H9 (cell line): ENCODE measurements around the gene P2RY14. TPM values are rescaled to one million over a fixed set of nuclear protein-coding genes. Genes with fewer than 3 reads are reported as not detected.

Experiments used
- DNase-seq: peaks from one replicate; pipeline ENCODE4 v3.0.0-alpha.2; 2017
- H2AFZ ChIP-seq: one replicate; pipeline ENCODE4 v1.6.1; 2013; ENCODE audit warnings: mild to moderate bottlenecking, low read length, control low read depth, moderate library complexity
- H2AK5ac ChIP-seq: 2 replicates; pipeline ENCODE4 v1.6.1; 2013; ENCODE audit warnings: low read length, control low read depth, mixed read lengths; ENCODE audit not compliant: insufficient read length
- H2BK120ac ChIP-seq: one replicate; pipeline ENCODE4 v1.6.1; 2013; ENCODE audit warnings: low read depth, mild to moderate bottlenecking, low read length, control low read depth, inconsistent platforms; ENCODE audit not compliant: poor library complexity, severe bottlenecking
- H2BK12ac ChIP-seq: 2 replicates; pipeline ENCODE4 v1.6.1; 2013; ENCODE audit warnings: low read length, control low read depth, mixed read lengths, low read depth; ENCODE audit not compliant: insufficient read length
- H2BK15ac ChIP-seq: 2 replicates; pipeline ENCODE4 v1.6.1; 2013; ENCODE audit warnings: low read depth, low read length, control low read depth
- H2BK20ac ChIP-seq: one replicate; pipeline ENCODE4 v1.6.1; 2013; ENCODE audit warnings: low read depth, mild to moderate bottlenecking, low read length, control low read depth, inconsistent platforms; ENCODE audit not compliant: poor library complexity, severe bottlenecking
- H2BK5ac ChIP-seq: 2 replicates; pipeline ENCODE4 v1.6.1; 2013; ENCODE audit warnings: low read length, control low read depth, mixed read lengths; ENCODE audit not compliant: insufficient read length
- H3K14ac ChIP-seq: 2 replicates; pipeline ENCODE4 v1.6.1; 2013; ENCODE audit warnings: low read length, control low read depth; ENCODE audit not compliant: insufficient read depth
- H3K18ac ChIP-seq: 2 replicates; pipeline ENCODE4 v1.6.1; 2013; ENCODE audit warnings: low read depth, mild to moderate bottlenecking, mixed read lengths, low read length, control low read depth; ENCODE audit not compliant: insufficient read length
- H3K23ac ChIP-seq: 2 replicates; pipeline ENCODE4 v1.6.1; 2013; ENCODE audit warnings: low read length, control low read depth, mixed read lengths, low read depth; ENCODE audit not compliant: insufficient read length
- H3K23me2 ChIP-seq: 2 replicates; pipeline ENCODE4 v1.6.1; 2013; ENCODE audit warnings: low read depth, mild to moderate bottlenecking, mixed read lengths, low read length, control low read depth; ENCODE audit not compliant: insufficient read length, poor library complexity, severe bottlenecking
- H3K27ac ChIP-seq: 2 replicates; pipeline ENCODE4 v1.5.1; 2013; ENCODE audit warnings: low read length, control low read depth, mixed read lengths, low read depth; ENCODE audit not compliant: insufficient read length
- H3K27me3 ChIP-seq: 2 replicates; pipeline ENCODE4 v1.6.1; 2013; ENCODE audit warnings: low read length, control low read depth, inconsistent platforms; ENCODE audit not compliant: insufficient read depth
- H3K4ac ChIP-seq: 2 replicates; pipeline ENCODE4 v1.6.1; 2013; ENCODE audit warnings: low read depth, mild to moderate bottlenecking, control low read depth, inconsistent platforms, low read length, moderate library complexity
- H3K4me1 ChIP-seq: 2 replicates; pipeline ENCODE4 v1.6.1; 2013; ENCODE audit warnings: low read length, control low read depth, inconsistent platforms; ENCODE audit not compliant: insufficient read depth
- H3K4me2 ChIP-seq: 2 replicates; pipeline ENCODE4 v1.6.1; 2013; ENCODE audit warnings: low read length, control low read depth, mixed read lengths; ENCODE audit not compliant: insufficient read length, insufficient read depth
- H3K56ac ChIP-seq: 2 replicates; pipeline ENCODE4 v1.6.1; 2013; ENCODE audit warnings: low read depth, mild to moderate bottlenecking, mixed read lengths, low read length, control low read depth; ENCODE audit not compliant: insufficient read length
- H3K79me1 ChIP-seq: 2 replicates; pipeline ENCODE4 v1.6.1; 2013; ENCODE audit warnings: low read depth, mild to moderate bottlenecking, moderate library complexity, low read length, control low read depth, inconsistent platforms; ENCODE audit not compliant: insufficient read depth, poor library complexity, severe bottlenecking
- H3K79me2 ChIP-seq: 2 replicates; pipeline ENCODE4 v1.6.1; 2013; ENCODE audit warnings: low read length, control low read depth, inconsistent platforms; ENCODE audit not compliant: insufficient read depth
- H3K9ac ChIP-seq: 2 replicates; pipeline ENCODE4 v1.6.1; 2013; ENCODE audit warnings: low read length, control low read depth, mixed read lengths; ENCODE audit not compliant: insufficient read length; ENCODE audit errors: extremely low read depth
- H3K9me3 ChIP-seq: one replicate; pipeline ENCODE4 v1.6.1; 2013; ENCODE audit warnings: low read depth, low read length, inconsistent platforms; ENCODE audit not compliant: control insufficient read depth
- H3T11ph ChIP-seq: one replicate; pipeline ENCODE4 v1.6.1; 2013; ENCODE audit warnings: mild to moderate bottlenecking, low read length, control low read depth, inconsistent platforms
- H4K20me1 ChIP-seq: one replicate; pipeline ENCODE4 v1.6.1; 2013; ENCODE audit not compliant: control insufficient read depth, insufficient read length, insufficient read depth
- H4K5ac ChIP-seq: 2 replicates; pipeline ENCODE4 v1.6.1; 2013; ENCODE audit warnings: low read depth, mild to moderate bottlenecking, mixed read lengths, low read length, control low read depth; ENCODE audit not compliant: insufficient read length
- H4K8ac ChIP-seq: replicated peaks from 2 replicates; pipeline ENCODE4 v1.6.1; 2013; ENCODE audit warnings: low read length, control low read depth, mixed read lengths, low read depth; ENCODE audit not compliant: insufficient read length
- H4K91ac ChIP-seq: 2 replicates; pipeline ENCODE4 v1.6.1; 2013; ENCODE audit warnings: low read depth, mild to moderate bottlenecking, moderate library complexity, mixed read lengths, low read length, control low read depth; ENCODE audit not compliant: insufficient read length
- H3K27ac Mint-ChIP-seq, 3 experiments: 2 replicates in 2 of 3; 3 replicates in 1 of 3; pipeline ENCODE4 v1.8.0; 2020 to 2021; ENCODE audit warnings: mixed read lengths in 3 of 3, mild to moderate bottlenecking in 1 of 3, moderate library complexity in 1 of 3
- H3K27me3 Mint-ChIP-seq: 2 replicates; pipeline ENCODE4 v1.8.0; 2021; ENCODE audit warnings: low read depth, mild to moderate bottlenecking, moderate library complexity, mixed read lengths
- H3K36me3 Mint-ChIP-seq, 3 experiments: 2 replicates in 2 of 3; 3 replicates in 1 of 3; pipeline ENCODE4 v1.8.0; 2020 to 2021; ENCODE audit warnings: low read depth in 3 of 3, mixed read lengths in 3 of 3; ENCODE audit not compliant: insufficient read depth in 1 of 3
- H3K4me1 Mint-ChIP-seq, 2 experiments: 2 replicates each; pipeline ENCODE4 v1.8.0; 2020; ENCODE audit warnings: mixed read lengths in 2 of 2
- H3K4me3 Mint-ChIP-seq, 2 experiments: 2 replicates in 1 of 2; 3 replicates in 1 of 2; pipeline ENCODE4 v1.8.0; 2020 to 2021; ENCODE audit warnings: mild to moderate bottlenecking in 2 of 2, mixed read lengths in 2 of 2, moderate library complexity in 1 of 2
- H3K9me3 Mint-ChIP-seq, 2 experiments: 2 replicates in 1 of 2; 3 replicates in 1 of 2; pipeline ENCODE4 v1.8.0; 2020; ENCODE audit warnings: mild to moderate bottlenecking in 2 of 2, mixed read lengths in 2 of 2, moderate library complexity in 1 of 2
- CTCF ChIP-seq: fragments of 200-600 bp; sonication (generic); conservative IDR thresholded peaks from 3 replicates; pipeline ENCODE4 v1.8.0; 2021; ENCODE audit warnings: antibody characterized with exemption, mild to moderate bottlenecking
- WGBS: extraction: QIAGEN DNeasy Blood & Tissue Kit; methylation state at CpG from one replicate; pipeline ENCODE4 v1.1.7; 2013; ENCODE audit warnings: missing lambda C conversion rate, low lambda C conversion rate, mixed read lengths; ENCODE audit not compliant: insufficient read length; ENCODE audit errors: extremely low coverage; 5-methylcytosine and 5-hydroxymethylcytosine counted together
- total RNA-seq: library from RNA; stranded (reverse); gene quantifications from 2 replicates; pipeline ENCODE4 v1.2.1, GENCODE V29; 2021

The P2RY14 gene
- total RNA-seq, 1 experiment from 2014 or later = not detected

- H3K4ac ChIP-seq = no peak within 1 kb of the TSS
- H4K5ac ChIP-seq = no peak within 1 kb of the TSS
- H2BK120ac ChIP-seq = no peak within 1 kb of the TSS
- no peaks in the 10 kb centered on the region for H3K79me2 ChIP-seq
- no peaks in the 10 kb centered on the region for H3K27me3 ChIP-seq
- H4K91ac ChIP-seq = no peak within 1 kb of the TSS
- Mint-ChIP-seq H3K27me3 (no peaks in the 10 kb centered on the region), H3K9me3 (no peaks in the 10 kb centered on the region), H3K27ac (peak within 1 kb of the TSS; percentile 68 to 96 (median 93)), H3K4me1 (peaks cover 42 to 43% of the 10 kb centered on the region in 2 experiments), H3K4me3 (no peak within 1 kb of the TSS), H3K36me3 (no peaks in the 10 kb centered on the region)
- no peak within 1 kb of the TSS for H2BK5ac ChIP-seq
- H2BK12ac ChIP-seq = no peak within 1 kb of the TSS
- H2BK20ac ChIP-seq = no peak within 1 kb of the TSS
- H3K27ac ChIP-seq = no peak within 1 kb of the TSS
- no peak for TF ChIP-seq CTCF
- H3K23ac ChIP-seq = no peak within 1 kb of the TSS
- no peak within 1 kb of the TSS for H3K14ac ChIP-seq
- H3K4me2 ChIP-seq = no peak within 1 kb of the TSS
- no peaks in the 10 kb centered on the region for H3K9me3 ChIP-seq
- no peak within 1 kb of the TSS for H3K56ac ChIP-seq
- H3K79me1 ChIP-seq = no peaks in the 10 kb centered on the region
- H2AFZ ChIP-seq = no peak within 1 kb of the TSS
- no peaks in the 10 kb centered on the region for H4K20me1 ChIP-seq
- H2BK15ac ChIP-seq = no peak within 1 kb of the TSS
- H3K9ac ChIP-seq = no peak within 1 kb of the TSS
- H4K8ac ChIP-seq = no peak within 1 kb of the TSS
- no peak within 1 kb of the TSS for H2AK5ac ChIP-seq
- WGBS = no CpG with 5 or more reads among the region's 7 CpGs
- no peak within 1 kb of the TSS for H3K18ac ChIP-seq
- no peak for DNase-seq
- no peaks in the 10 kb centered on the region; the same call in 1 of the 2 replicates for H3K4me1 ChIP-seq
- no peaks in the 10 kb centered on the region for H3K23me2 ChIP-seq
- H3T11ph ChIP-seq = no peak within 1 kb of the TSS
Observed at GRCh38 chr3:151316267-151316991, 38.1 kb upstream of the P2RY14 start, which contains the start of gene GPR87. Gene GPR87 (minus strand): TSS chr3:151316820. CDS start chr3:151300100, 16,720 bp downstream.
